HCT116 (cell line): ENCODE data around the gene MTHFD2L.
A peak's percentile ranks its signal among the peaks of the same experiment; 100 is the strongest.

Experiments
- EZH2 ChIP-seq: fragments of 200-600 bp; sonication (generic); IDR thresholded peaks from 2 replicates; pipeline ENCODE4 v1.6.1; 2017; ENCODE audit warnings: antibody characterized with exemption, mixed run types
- POLR2A ChIP-seq: IDR thresholded peaks from 2 replicates; pipeline ENCODE4 v1.7.0; 2011; ENCODE audit warnings: borderline replicate concordance; ENCODE audit not compliant: insufficient read depth, insufficient read length; ENCODE audit errors: extremely low read depth
- TCF7L2 ChIP-seq: IDR thresholded peaks from 2 replicates; pipeline ENCODE4 v1.7.0; 2011; ENCODE audit warnings: borderline replicate concordance, inconsistent platforms; ENCODE audit not compliant: insufficient read depth, insufficient read length; ENCODE audit errors: extremely low read depth
- TF ChIP-seq, protein P1 (sequence below), 3 experiments: fragments of 200-600 bp in 1 of 3; sonication (generic) in 1 of 3; IDR thresholded peaks in 2 of 3; conservative IDR thresholded peaks in 1 of 3; 2 replicates each; pipeline ENCODE4 v1.5.1; 2012 to 2017; ENCODE audit warnings: low read depth in 2 of 3, low read length in 2 of 3, antibody characterized with exemption in 1 of 3, borderline replicate concordance in 1 of 3, control low read depth in 1 of 3, mild to moderate bottlenecking in 1 of 3, mixed read lengths in 1 of 3, mixed run types in 1 of 3, moderate library complexity in 1 of 3; ENCODE audit not compliant: insufficient read depth in 1 of 3
- TF ChIP-seq, protein P2 (sequence below): IDR thresholded peaks from 2 replicates; pipeline ENCODE4 v1.6.1; 2012

GRCh38 chr4:74189331-74190043 is 31.6 kb downstream of the MTHFD2L start:
- no peak for TF ChIP-seq EZH2
- TF ChIP-seq, protein P1, sequence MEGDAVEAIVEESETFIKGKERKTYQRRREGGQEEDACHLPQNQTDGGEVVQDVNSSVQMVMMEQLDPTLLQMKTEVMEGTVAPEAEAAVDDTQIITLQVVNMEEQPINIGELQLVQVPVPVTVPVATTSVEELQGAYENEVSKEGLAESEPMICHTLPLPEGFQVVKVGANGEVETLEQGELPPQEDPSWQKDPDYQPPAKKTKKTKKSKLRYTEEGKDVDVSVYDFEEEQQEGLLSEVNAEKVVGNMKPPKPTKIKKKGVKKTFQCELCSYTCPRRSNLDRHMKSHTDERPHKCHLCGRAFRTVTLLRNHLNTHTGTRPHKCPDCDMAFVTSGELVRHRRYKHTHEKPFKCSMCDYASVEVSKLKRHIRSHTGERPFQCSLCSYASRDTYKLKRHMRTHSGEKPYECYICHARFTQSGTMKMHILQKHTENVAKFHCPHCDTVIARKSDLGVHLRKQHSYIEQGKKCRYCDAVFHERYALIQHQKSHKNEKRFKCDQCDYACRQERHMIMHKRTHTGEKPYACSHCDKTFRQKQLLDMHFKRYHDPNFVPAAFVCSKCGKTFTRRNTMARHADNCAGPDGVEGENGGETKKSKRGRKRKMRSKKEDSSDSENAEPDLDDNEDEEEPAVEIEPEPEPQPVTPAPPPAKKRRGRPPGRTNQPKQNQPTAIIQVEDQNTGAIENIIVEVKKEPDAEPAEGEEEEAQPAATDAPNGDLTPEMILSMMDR (IDR thresholded peaks at IDR 0.05 in 2 of 3, conservative IDR thresholded peaks at IDR 0.05 in 1 of 3; ENCODE audit: borderline replicate concordance in 1 of 3, insufficient read depth in 1 of 3, low read depth in 2 of 3, low read length in 2 of 3): peak; percentile 64 to 81 (median 76)
- no peak for TF ChIP-seq TCF7L2
- no peak for TF ChIP-seq POLR2A
- TF ChIP-seq, protein P2, sequence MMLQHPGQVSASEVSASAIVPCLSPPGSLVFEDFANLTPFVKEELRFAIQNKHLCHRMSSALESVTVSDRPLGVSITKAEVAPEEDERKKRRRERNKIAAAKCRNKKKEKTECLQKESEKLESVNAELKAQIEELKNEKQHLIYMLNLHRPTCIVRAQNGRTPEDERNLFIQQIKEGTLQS: no peak
